ENCODE results near the gene PRKAR2B. TPM values are rescaled to one million over a fixed set of nuclear protein-coding genes. Genes with fewer than 3 reads are reported as not detected.
A peak's percentile ranks its signal among the peaks of the same experiment; 100 is the strongest.

PRKAR2B gene
- total and polyA plus RNA-seq, 2 donors, result 3.5 to 7.1 TPM

- peak overlapping the region; percentile 56 to 78 for H3K4me3 ChIP-seq (ENCODE audit: low read length in 2 of 2)
- peaks cover 0 to 9% of the 10 kb centered on the region in 2 donors for H3K4me1 ChIP-seq (ENCODE audit: control insufficient read depth in 2 of 2, insufficient read depth in 2 of 2, low read length in 2 of 2)
- H3K9me3 ChIP-seq (ENCODE audit: control insufficient read depth in 2 of 2, insufficient read depth in 1 of 2, low read length in 1 of 2), result no peaks in the 10 kb centered on the region
- H3K27me3 ChIP-seq (ENCODE audit: control insufficient read depth in 2 of 2, insufficient read depth in 1 of 2, low read length in 1 of 2), result peaks cover 3 to 12% of the 10 kb centered on the region in 2 donors
- H3K27ac ChIP-seq (ENCODE audit: low read depth in 1 of 2, low read length in 1 of 2), result no peak overlapping the region
- DNase-seq (ENCODE audit: low read depth in 6 of 9, low spot score in 9 of 9), result peak in 2 of 9 donors; percentile 4 to 22
- 6% methylated on average over 29 of the region's 29 CpGs for WGBS
- H3K36me3 ChIP-seq (ENCODE audit: control insufficient read depth in 2 of 2, insufficient read depth in 2 of 2, low read length in 1 of 2), result no peaks in the 10 kb centered on the region
These were observed 873 bp downstream of the PRKAR2B start for GRCh38 chr7:107045195-107045960.

GRCh38 chr7:107045980-107046379 is 1.5 kb downstream of the PRKAR2B start:
- H3K36me3 ChIP-seq (ENCODE audit: control insufficient read depth in 2 of 2, insufficient read depth in 2 of 2, low read length in 1 of 2), result no peaks in the 10 kb centered on the region
- H3K27ac ChIP-seq (ENCODE audit: low read depth in 1 of 2, low read length in 1 of 2), result no peak overlapping the region
- no peak for DNase-seq (ENCODE audit: low read depth in 6 of 9, low spot score in 9 of 9)
- H3K4me3 ChIP-seq (ENCODE audit: low read length in 2 of 2), result no peak overlapping the region
- peaks cover 3 to 12% of the 10 kb centered on the region in 2 donors for H3K27me3 ChIP-seq (ENCODE audit: control insufficient read depth in 2 of 2, insufficient read depth in 1 of 2, low read length in 1 of 2)
- H3K4me1 ChIP-seq (ENCODE audit: control insufficient read depth in 2 of 2, insufficient read depth in 2 of 2, low read length in 2 of 2), result peaks cover 0 to 9% of the 10 kb centered on the region in 2 donors
- H3K9me3 ChIP-seq (ENCODE audit: control insufficient read depth in 2 of 2, insufficient read depth in 1 of 2, low read length in 1 of 2), result no peaks in the 10 kb centered on the region
- 91% methylated on average over 1 of the region's 1 CpG for WGBS

GRCh38 chr7:107046491-107047259 is 2.2 kb downstream of the PRKAR2B start:
- Histone ChIP-seq H3K36me3 (ENCODE audit: control insufficient read depth in 2 of 2, insufficient read depth in 2 of 2, low read length in 1 of 2) (no peaks in the 10 kb centered on the region), H3K4me3 (ENCODE audit: low read length in 2 of 2) (no peak overlapping the region)

GRCh38 chr7:107047902-107048782 is 3.6 kb downstream of the PRKAR2B start:
- Histone ChIP-seq H3K9me3 (ENCODE audit: control insufficient read depth in 2 of 2, insufficient read depth in 1 of 2, low read length in 1 of 2) (no peaks in the 10 kb centered on the region), H3K27ac (ENCODE audit: low read depth in 1 of 2, low read length in 1 of 2) (no peak overlapping the region), H3K36me3 (ENCODE audit: control insufficient read depth in 2 of 2, insufficient read depth in 2 of 2, low read length in 1 of 2) (no peaks in the 10 kb centered on the region), H3K4me1 (ENCODE audit: control insufficient read depth in 2 of 2, insufficient read depth in 2 of 2, low read length in 2 of 2) (peaks cover 0 to 9% of the 10 kb centered on the region in 2 donors), H3K27me3 (ENCODE audit: control insufficient read depth in 2 of 2, insufficient read depth in 1 of 2, low read length in 1 of 2) (peaks cover 3 to 12% of the 10 kb centered on the region in 2 donors), H3K4me3 (ENCODE audit: low read length in 2 of 2) (no peak overlapping the region)
- no peak for DNase-seq (ENCODE audit: low read depth in 6 of 9, low spot score in 9 of 9)
- 98% methylated on average over 10 of the region's 10 CpGs for WGBS

More at GRCh38 chr7:107046491-107047259, 2.2 kb downstream of the PRKAR2B start:
- 94% methylated on average over 7 of the region's 7 CpGs for WGBS
- Histone ChIP-seq H3K27ac (ENCODE audit: low read depth in 1 of 2, low read length in 1 of 2) (no peak overlapping the region), H3K9me3 (ENCODE audit: control insufficient read depth in 2 of 2, insufficient read depth in 1 of 2, low read length in 1 of 2) (no peaks in the 10 kb centered on the region), H3K27me3 (ENCODE audit: control insufficient read depth in 2 of 2, insufficient read depth in 1 of 2, low read length in 1 of 2) (peaks cover 3 to 12% of the 10 kb centered on the region in 2 donors), H3K4me1 (ENCODE audit: control insufficient read depth in 2 of 2, insufficient read depth in 2 of 2, low read length in 2 of 2) (peaks cover 0 to 9% of the 10 kb centered on the region in 2 donors)
- DNase-seq (ENCODE audit: low read depth in 6 of 9, low spot score in 9 of 9), result no peak

GRCh38 chr7:107048783-107049418 is 4.4 kb downstream of the PRKAR2B start:
- Histone ChIP-seq H3K4me1 (ENCODE audit: control insufficient read depth in 2 of 2, insufficient read depth in 2 of 2, low read length in 2 of 2) (peaks cover 0 to 9% of the 10 kb centered on the region in 2 donors), H3K4me3 (ENCODE audit: low read length in 2 of 2) (no peak overlapping the region), H3K27ac (ENCODE audit: low read depth in 1 of 2, low read length in 1 of 2) (no peak overlapping the region), H3K27me3 (ENCODE audit: control insufficient read depth in 2 of 2, insufficient read depth in 1 of 2, low read length in 1 of 2) (peaks cover 3 to 12% of the 10 kb centered on the region in 2 donors), H3K36me3 (ENCODE audit: control insufficient read depth in 2 of 2, insufficient read depth in 2 of 2, low read length in 1 of 2) (no peaks in the 10 kb centered on the region), H3K9me3 (ENCODE audit: control insufficient read depth in 2 of 2, insufficient read depth in 1 of 2, low read length in 1 of 2) (no peaks in the 10 kb centered on the region)
- WGBS, result 85% methylated on average over 4 of the region's 4 CpGs
- no peak for DNase-seq (ENCODE audit: low read depth in 6 of 9, low spot score in 9 of 9)

GRCh38 chr7:107049480-107049879 is 5.0 kb downstream of the PRKAR2B start:
- Histone ChIP-seq H3K4me1 (ENCODE audit: control insufficient read depth in 2 of 2, insufficient read depth in 2 of 2, low read length in 2 of 2) (peaks cover 0 to 6% of the 10 kb centered on the region in 2 donors), H3K9me3 (ENCODE audit: control insufficient read depth in 2 of 2, insufficient read depth in 1 of 2, low read length in 1 of 2) (no peaks in the 10 kb centered on the region)

GRCh38 chr7:107049971-107050532 is 5.5 kb downstream of the PRKAR2B start:
- no peak overlapping the region for H3K27ac ChIP-seq (ENCODE audit: low read depth in 1 of 2, low read length in 1 of 2)
- no peaks in the 10 kb centered on the region for H3K9me3 ChIP-seq (ENCODE audit: control insufficient read depth in 2 of 2, insufficient read depth in 1 of 2, low read length in 1 of 2)
- DNase-seq (ENCODE audit: low read depth in 6 of 9, low spot score in 9 of 9), result no peak
- no peak overlapping the region for H3K4me3 ChIP-seq (ENCODE audit: low read length in 2 of 2)
- H3K36me3 ChIP-seq (ENCODE audit: control insufficient read depth in 2 of 2, insufficient read depth in 2 of 2, low read length in 1 of 2), result no peaks in the 10 kb centered on the region
- H3K4me1 ChIP-seq (ENCODE audit: control insufficient read depth in 2 of 2, insufficient read depth in 2 of 2, low read length in 2 of 2), result peaks cover 0 to 5% of the 10 kb centered on the region in 2 donors
- peaks cover 0 to 7% of the 10 kb centered on the region in 2 donors for H3K27me3 ChIP-seq (ENCODE audit: control insufficient read depth in 2 of 2, insufficient read depth in 1 of 2, low read length in 1 of 2)
- WGBS, result 96% methylated on average over 1 of the region's 1 CpG

More at GRCh38 chr7:107049480-107049879, 5.0 kb downstream of the PRKAR2B start:
- WGBS, result 98% methylated on average over 1 of the region's 1 CpG
- H3K27ac ChIP-seq (ENCODE audit: low read depth in 1 of 2, low read length in 1 of 2), result no peak overlapping the region
- peaks cover 3 to 11% of the 10 kb centered on the region in 2 donors for H3K27me3 ChIP-seq (ENCODE audit: control insufficient read depth in 2 of 2, insufficient read depth in 1 of 2, low read length in 1 of 2)
- no peaks in the 10 kb centered on the region for H3K36me3 ChIP-seq (ENCODE audit: control insufficient read depth in 2 of 2, insufficient read depth in 2 of 2, low read length in 1 of 2)
- no peak for DNase-seq (ENCODE audit: low read depth in 6 of 9, low spot score in 9 of 9)
- H3K4me3 ChIP-seq (ENCODE audit: low read length in 2 of 2), result no peak overlapping the region

- WGBS, result 56% methylated on average over 2 of the region's 2 CpGs
- no peaks in the 10 kb centered on the region for H3K4me1 ChIP-seq (ENCODE audit: control insufficient read depth in 2 of 2, insufficient read depth in 2 of 2, low read length in 2 of 2)
- no peaks in the 10 kb centered on the region for H3K36me3 ChIP-seq (ENCODE audit: control insufficient read depth in 2 of 2, insufficient read depth in 2 of 2, low read length in 1 of 2)
- no peaks in the 10 kb centered on the region for H3K9me3 ChIP-seq (ENCODE audit: control insufficient read depth in 2 of 2, insufficient read depth in 1 of 2, low read length in 1 of 2)
- no peak overlapping the region for H3K4me3 ChIP-seq (ENCODE audit: low read length in 2 of 2)
- H3K27ac ChIP-seq (ENCODE audit: low read depth in 1 of 2, low read length in 1 of 2), result no peak overlapping the region
- no peaks in the 10 kb centered on the region for H3K27me3 ChIP-seq (ENCODE audit: control insufficient read depth in 2 of 2, insufficient read depth in 1 of 2, low read length in 1 of 2)
- no peak for DNase-seq (ENCODE audit: low read depth in 6 of 9, low spot score in 9 of 9)
These were observed 6.9 kb downstream of the PRKAR2B start for GRCh38 chr7:107051376-107051775.

All from thymus (tissue), 11 donors.